Astrocyte (in vitro differentiated cells and primary cell): ENCODE measurements around the gene SF1.

Source experiments
- EZH2 ChIP-seq: IDR thresholded peaks from 2 replicates; pipeline ENCODE4 v1.6.1; 2012; ENCODE audit warnings: mild to moderate bottlenecking, low read length, inconsistent platforms; ENCODE audit not compliant: insufficient read depth
- TF ChIP-seq, protein P1 (sequence below): IDR thresholded peaks from 2 replicates; pipeline ENCODE4 v1.5.1; 2011; ENCODE audit warnings: low read depth, mild to moderate bottlenecking, inconsistent platforms, low read length, moderate library complexity; ENCODE audit not compliant: insufficient read depth

GRCh38 chr11:64772303-64773018, 5.9 kb downstream of the SF1 start:
- TF ChIP-seq, protein P1, sequence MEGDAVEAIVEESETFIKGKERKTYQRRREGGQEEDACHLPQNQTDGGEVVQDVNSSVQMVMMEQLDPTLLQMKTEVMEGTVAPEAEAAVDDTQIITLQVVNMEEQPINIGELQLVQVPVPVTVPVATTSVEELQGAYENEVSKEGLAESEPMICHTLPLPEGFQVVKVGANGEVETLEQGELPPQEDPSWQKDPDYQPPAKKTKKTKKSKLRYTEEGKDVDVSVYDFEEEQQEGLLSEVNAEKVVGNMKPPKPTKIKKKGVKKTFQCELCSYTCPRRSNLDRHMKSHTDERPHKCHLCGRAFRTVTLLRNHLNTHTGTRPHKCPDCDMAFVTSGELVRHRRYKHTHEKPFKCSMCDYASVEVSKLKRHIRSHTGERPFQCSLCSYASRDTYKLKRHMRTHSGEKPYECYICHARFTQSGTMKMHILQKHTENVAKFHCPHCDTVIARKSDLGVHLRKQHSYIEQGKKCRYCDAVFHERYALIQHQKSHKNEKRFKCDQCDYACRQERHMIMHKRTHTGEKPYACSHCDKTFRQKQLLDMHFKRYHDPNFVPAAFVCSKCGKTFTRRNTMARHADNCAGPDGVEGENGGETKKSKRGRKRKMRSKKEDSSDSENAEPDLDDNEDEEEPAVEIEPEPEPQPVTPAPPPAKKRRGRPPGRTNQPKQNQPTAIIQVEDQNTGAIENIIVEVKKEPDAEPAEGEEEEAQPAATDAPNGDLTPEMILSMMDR, result no peak
- no peak for TF ChIP-seq EZH2
